ENCODE data around the gene ZBTB46. TPM values are rescaled to one million over a fixed set of nuclear protein-coding genes. Genes with fewer than 3 reads are reported as not detected.
A peak's percentile ranks its signal among the peaks of the same experiment; 100 is the strongest.
"Not testable (repeated sequence)": the region's sequence is repeated elsewhere in the genome, so short reads cannot be mapped to it uniquely, and the experiment has no call there.

The ZBTB46 gene
- total RNA-seq = 20.5 and 20.9 TPM in 2 replicates
- long read RNA-seq, partial matches to known transcripts = 0 of 3 reads
- long read RNA-seq, other reads (novel, unspliced or antisense) = 3 of 3 reads

GRCh38 chr20:63830841-63831588, at the start of gene ZBTB46:
Gene ZBTB46 (minus strand): TSS chr20:63831264. CDS start chr20:63790757, 40,507 bp downstream.
- no peaks in the 10 kb centered on the region for H3K36me3 Mint-ChIP-seq (ENCODE audit: unreplicated experiment)
- H3K27ac Mint-ChIP-seq (ENCODE audit: unreplicated experiment) = peak within 1 kb of the TSS; percentile 77
- peak within 1 kb of the TSS; percentile 82 for H3K4me3 Mint-ChIP-seq (ENCODE audit: unreplicated experiment)
- TF ChIP-seq CTCF (IDR thresholded peaks at IDR 0.05) = no peak
- no peaks in the 10 kb centered on the region for H3K27me3 Mint-ChIP-seq (ENCODE audit: unreplicated experiment)
- no peaks in the 10 kb centered on the region for H3K9me3 Mint-ChIP-seq (ENCODE audit: unreplicated experiment)
- H3K4me1 Mint-ChIP-seq (ENCODE audit: unreplicated experiment) = peaks cover 57% of the 10 kb centered on the region
- DNase-seq (ENCODE audit: extremely low spot score, unreplicated experiment) = no peak

- Mint-ChIP-seq H3K4me3 (ENCODE audit: unreplicated experiment) (no peak overlapping the region), H3K36me3 (ENCODE audit: unreplicated experiment) (peaks cover 22% of the 10 kb centered on the region), H3K9me3 (ENCODE audit: unreplicated experiment) (no peaks in the 10 kb centered on the region), H3K27me3 (ENCODE audit: unreplicated experiment) (no peaks in the 10 kb centered on the region), H3K27ac (ENCODE audit: unreplicated experiment) (no peak overlapping the region), H3K4me1 (ENCODE audit: unreplicated experiment) (no peaks in the 10 kb centered on the region)
- no peak for TF ChIP-seq CTCF (IDR thresholded peaks at IDR 0.05)
- DNase-seq (ENCODE audit: extremely low spot score, unreplicated experiment) = no peak
Measured at GRCh38 chr20:63878899-63879663, 48.0 kb upstream of the ZBTB46 start.

GRCh38 chr20:63877755-63878470, 46.8 kb upstream of the ZBTB46 start:
- H3K36me3 Mint-ChIP-seq (ENCODE audit: unreplicated experiment) = peaks cover 24% of the 10 kb centered on the region
- TF ChIP-seq CTCF (IDR thresholded peaks at IDR 0.05) = no peak
- no peaks in the 10 kb centered on the region for H3K4me1 Mint-ChIP-seq (ENCODE audit: unreplicated experiment)
- H3K27ac Mint-ChIP-seq (ENCODE audit: unreplicated experiment) = no peak overlapping the region
- no peak overlapping the region for H3K4me3 Mint-ChIP-seq (ENCODE audit: unreplicated experiment)
- no peaks in the 10 kb centered on the region for H3K27me3 Mint-ChIP-seq (ENCODE audit: unreplicated experiment)
- no peaks in the 10 kb centered on the region for H3K9me3 Mint-ChIP-seq (ENCODE audit: unreplicated experiment)
- DNase-seq (ENCODE audit: extremely low spot score, unreplicated experiment) = no peak

- Mint-ChIP-seq H3K27me3 (ENCODE audit: unreplicated experiment) (no peaks in the 10 kb centered on the region), H3K27ac (ENCODE audit: unreplicated experiment) (no peak overlapping the region), H3K4me1 (ENCODE audit: unreplicated experiment) (no peaks in the 10 kb centered on the region), H3K9me3 (ENCODE audit: unreplicated experiment) (no peaks in the 10 kb centered on the region), H3K36me3 (ENCODE audit: unreplicated experiment) (peaks cover 32% of the 10 kb centered on the region), H3K4me3 (ENCODE audit: unreplicated experiment) (no peak overlapping the region)
- no peak for DNase-seq (ENCODE audit: extremely low spot score, unreplicated experiment)
- no peak for TF ChIP-seq CTCF (IDR thresholded peaks at IDR 0.05)
Measured at GRCh38 chr20:63876489-63877036, 45.5 kb upstream of the ZBTB46 start.

GRCh38 chr20:63874241-63874640, 43.2 kb upstream of the ZBTB46 start:
- not testable (repeated sequence) for H3K27me3 Mint-ChIP-seq (ENCODE audit: unreplicated experiment); DNase-seq (ENCODE audit: extremely low spot score, unreplicated experiment); H3K4me3 Mint-ChIP-seq (ENCODE audit: unreplicated experiment); H3K9me3 Mint-ChIP-seq (ENCODE audit: unreplicated experiment); H3K27ac Mint-ChIP-seq (ENCODE audit: unreplicated experiment); H3K4me1 Mint-ChIP-seq (ENCODE audit: unreplicated experiment)
- H3K36me3 Mint-ChIP-seq (ENCODE audit: unreplicated experiment) = peaks cover 34% of the 10 kb centered on the region
